ENCODE results near the gene DNAJC3. TPM values are rescaled to one million over a fixed set of nuclear protein-coding genes. Genes with fewer than 3 reads are reported as not detected.
"Not testable (repeated sequence)": the region's sequence is repeated elsewhere in the genome, so short reads cannot be mapped to it uniquely, and the experiment has no call there.

DNAJC3 gene
- total and polyA plus RNA-seq, 2 of the 8 experiments (the other 6 are each of a cell fraction or from before 2014, with no cell fraction given): 4.3 to 24.1 TPM

DNA sequence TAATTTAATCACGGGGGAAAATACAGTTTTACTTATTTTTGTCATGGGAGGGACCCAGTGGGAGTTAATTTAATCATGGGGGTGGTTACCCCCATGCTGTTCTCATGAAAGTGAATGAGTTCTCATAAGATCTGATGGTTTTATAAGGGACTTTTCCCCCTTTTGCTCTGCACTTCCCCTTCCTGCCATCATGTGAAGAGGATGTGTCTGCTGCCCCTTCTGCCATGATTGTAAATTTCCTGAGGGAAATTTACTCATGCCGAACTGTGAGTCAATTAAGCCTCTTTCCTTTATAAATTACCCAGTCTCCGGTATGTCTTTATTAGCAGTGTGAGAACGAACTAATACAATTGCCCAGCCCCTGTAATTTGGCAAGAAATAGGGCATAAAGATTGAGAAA, 35.9 kb downstream of the DNAJC3 start:
- not testable (repeated sequence) for H4K91ac ChIP-seq (replicated peaks; ENCODE audit: insufficient read length, low read length); H2BK15ac ChIP-seq (ENCODE audit: low read length); H3K14ac ChIP-seq (ENCODE audit: insufficient read length); H3K9ac ChIP-seq (replicated peaks in 1 of 4; ENCODE audit: extremely low read depth in 1 of 4, low read depth in 3 of 4, low read length in 3 of 4); H2BK20ac ChIP-seq (ENCODE audit: low read length); H2AFZ ChIP-seq (ENCODE audit: low read length); H4K8ac ChIP-seq (ENCODE audit: extremely low read depth, insufficient read depth, low read length); FAIRE-seq; H3K23me2 ChIP-seq (ENCODE audit: low read depth, low read length); H3K4me1 ChIP-seq (replicated peaks in 1 of 4; ENCODE audit: control insufficient read depth in 3 of 4, insufficient read depth in 4 of 4, low read length in 3 of 4); H3K79me1 ChIP-seq (ENCODE audit: low read depth, low read length); H3K23ac ChIP-seq (ENCODE audit: insufficient read length); H3K36me3 ChIP-seq (ENCODE audit: control insufficient read depth in 2 of 4, insufficient read depth in 4 of 4, low read length in 3 of 4); H2BK120ac ChIP-seq (replicated peaks; ENCODE audit: low read depth, low read length); H3K27ac ChIP-seq (ENCODE audit: low read depth, low read length); H2BK12ac ChIP-seq (ENCODE audit: low read depth, low read length); H3K4me3 ChIP-seq (ENCODE audit: extremely low read depth in 1 of 4, insufficient read depth in 2 of 4, low read depth in 3 of 4, low read length in 4 of 4); DNase-seq (ENCODE audit: low read depth in 1 of 2, low spot score in 2 of 2); H3K18ac ChIP-seq (ENCODE audit: extremely low read depth, low read length); H2AK5ac ChIP-seq (ENCODE audit: low read depth, low read length); H3K4ac ChIP-seq (replicated peaks; ENCODE audit: insufficient read length, low read depth, low read length); H3K4me2 ChIP-seq (ENCODE audit: insufficient read depth in 1 of 2, low read depth in 2 of 2, low read length in 2 of 2); H2BK5ac ChIP-seq (ENCODE audit: low read depth, low read length); H4K5ac ChIP-seq (ENCODE audit: insufficient read length, low read depth, low read length); H4K20me1 ChIP-seq (replicated peaks in 1 of 2; ENCODE audit: control insufficient read depth in 1 of 2, insufficient read depth in 2 of 2, low read length in 2 of 2); H3K79me2 ChIP-seq (ENCODE audit: control insufficient read depth in 1 of 2, insufficient read depth in 2 of 2, low read length in 2 of 2); H3K9me3 ChIP-seq (ENCODE audit: insufficient read depth in 2 of 2, low read depth in 1 of 2, low read length in 1 of 2); H3K56ac ChIP-seq (replicated peaks; ENCODE audit: insufficient read length, low read depth, low read length); H3K27me3 ChIP-seq (replicated peaks in 1 of 4; ENCODE audit: control insufficient read depth in 3 of 4, extremely low read depth in 1 of 4, insufficient read depth in 3 of 4, low read length in 3 of 4)
- WGBS, 2 experiments (ENCODE audit: extremely low coverage in 1 of 2, insufficient coverage in 1 of 2, insufficient read length in 1 of 2, insufficient replicate concordance in 2 of 2, low coverage in 1 of 2, low lambda C conversion rate in 2 of 2, missing lambda C conversion rate in 1 of 2): 82% methylated on average over 4 of the region's 4 CpGs; no CpG with 5 or more reads in 1 of the 2 experiments
- ChIA-PET POLR2A (ENCODE audit: partially characterized antibody) (interaction anchor here (0.6 kb wide), 1 partner anchor 9 kb away, joined by 3 read pairs; no protein-coding TSS in a partner anchor), CTCF (ENCODE audit: partially characterized antibody) (interaction anchor here (1.1 to 1.4 kb wide), 2 partner anchors 15 to 69 kb away, joined by 3 to 4 read pairs; no protein-coding TSS in a partner anchor)
